GM18498 (cell line): ENCODE results near the gene ABHD6.
A peak's percentile ranks its signal among the peaks of the same experiment; 100 is the strongest.
"Not testable (repeated sequence)": the region's sequence is repeated elsewhere in the genome, so short reads cannot be mapped to it uniquely, and the experiment has no call there.

Experiments used
- ATAC-seq: cut with Tn5 transposase; IDR thresholded peaks from one replicate; pipeline ENCODE4 v1.9.1; 2021; ENCODE audit warnings: mild to moderate bottlenecking, moderate library complexity; ENCODE audit not compliant: unreplicated experiment

Gene ABHD6, protein sequence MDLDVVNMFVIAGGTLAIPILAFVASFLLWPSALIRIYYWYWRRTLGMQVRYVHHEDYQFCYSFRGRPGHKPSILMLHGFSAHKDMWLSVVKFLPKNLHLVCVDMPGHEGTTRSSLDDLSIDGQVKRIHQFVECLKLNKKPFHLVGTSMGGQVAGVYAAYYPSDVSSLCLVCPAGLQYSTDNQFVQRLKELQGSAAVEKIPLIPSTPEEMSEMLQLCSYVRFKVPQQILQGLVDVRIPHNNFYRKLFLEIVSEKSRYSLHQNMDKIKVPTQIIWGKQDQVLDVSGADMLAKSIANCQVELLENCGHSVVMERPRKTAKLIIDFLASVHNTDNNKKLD

DNA sequence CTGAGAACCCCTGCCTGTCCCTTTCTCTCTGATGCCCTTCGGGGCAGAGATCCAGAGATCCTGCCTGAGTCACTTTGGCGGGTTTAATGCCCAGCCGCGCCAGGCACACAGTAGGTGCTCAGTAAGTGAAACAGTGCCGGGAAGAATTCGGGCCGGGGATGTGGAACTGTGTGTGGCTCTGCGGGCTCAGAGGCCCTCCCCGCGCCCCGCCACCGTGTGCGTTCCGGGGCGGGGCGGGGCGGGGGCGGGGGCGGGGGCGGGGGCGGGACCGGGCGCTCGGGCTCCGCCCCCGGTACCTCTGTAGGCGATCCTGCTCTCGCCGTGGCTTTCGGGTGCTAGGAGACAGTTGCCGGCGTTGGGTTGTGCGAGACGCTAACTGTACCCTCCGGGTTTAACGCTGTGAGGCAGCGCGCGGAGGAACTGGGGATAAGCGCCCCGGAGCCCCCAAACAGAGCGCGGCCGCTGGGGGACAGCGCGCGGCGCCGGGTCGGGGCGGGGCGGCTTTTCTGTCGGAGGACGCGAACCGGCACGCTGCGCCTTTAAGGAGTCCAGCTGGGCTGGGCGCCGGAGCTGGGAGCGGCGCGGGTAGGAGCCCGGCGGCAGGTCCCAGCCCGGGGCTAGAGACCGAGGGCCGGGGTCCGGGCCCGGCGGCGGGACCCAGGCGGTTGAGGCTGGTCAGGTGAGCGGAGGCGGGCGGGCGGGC, at the start of gene ABHD6:
Gene ABHD6, plus strand, starts transcription at position 555 of the 703 bp plus-strand sequence. CDS start 18,795 bp downstream, outside the sequence.
- ATAC-seq, result peak; percentile 77

DNA sequence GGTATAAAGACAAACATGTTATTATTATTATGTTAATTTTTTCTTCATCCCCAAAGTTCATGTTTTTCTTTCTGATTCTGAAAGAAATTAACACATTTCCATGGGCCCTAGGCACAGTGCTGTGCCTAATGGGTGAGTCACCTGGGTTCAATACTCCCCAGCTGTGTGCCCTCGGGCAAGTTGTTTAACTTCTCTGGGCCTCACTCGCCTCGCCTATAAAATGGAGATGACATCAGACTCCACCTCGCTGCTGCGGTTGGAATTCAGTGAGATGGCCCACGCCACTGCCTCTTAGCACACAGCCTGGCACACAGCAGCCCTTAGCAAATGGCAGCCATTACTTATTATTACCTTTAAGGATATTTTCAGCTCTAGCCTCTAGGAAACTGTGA, 49.4 kb upstream of the ABHD6 start:
- no peak for ATAC-seq

DNA sequence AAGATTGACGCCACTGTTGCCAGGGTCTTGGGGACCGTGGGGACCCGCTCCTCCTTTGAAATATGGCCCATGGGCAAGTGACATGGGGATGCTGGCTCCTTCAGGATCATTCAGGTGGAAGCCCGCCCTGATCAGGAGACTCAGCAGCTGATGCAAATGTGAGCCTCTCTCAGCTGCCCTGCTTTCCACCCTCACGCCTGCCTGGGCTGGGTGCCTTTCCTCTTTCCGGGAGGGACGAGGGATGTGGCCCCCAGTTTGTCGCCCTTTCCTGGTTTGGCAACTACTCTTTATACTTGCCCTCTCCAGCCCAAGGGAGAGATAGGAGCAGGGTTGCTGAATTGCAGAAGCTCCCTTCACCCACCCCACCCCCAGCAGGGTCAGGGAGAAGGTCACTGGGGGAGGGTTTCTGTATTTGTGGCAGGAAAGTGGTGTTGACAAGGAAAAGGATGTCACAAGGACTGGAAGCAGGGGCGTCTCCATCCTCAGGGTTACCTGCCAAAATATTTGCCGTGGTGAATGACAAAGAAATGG, 48.6 kb upstream of the ABHD6 start:
- no peak for ATAC-seq

DNA sequence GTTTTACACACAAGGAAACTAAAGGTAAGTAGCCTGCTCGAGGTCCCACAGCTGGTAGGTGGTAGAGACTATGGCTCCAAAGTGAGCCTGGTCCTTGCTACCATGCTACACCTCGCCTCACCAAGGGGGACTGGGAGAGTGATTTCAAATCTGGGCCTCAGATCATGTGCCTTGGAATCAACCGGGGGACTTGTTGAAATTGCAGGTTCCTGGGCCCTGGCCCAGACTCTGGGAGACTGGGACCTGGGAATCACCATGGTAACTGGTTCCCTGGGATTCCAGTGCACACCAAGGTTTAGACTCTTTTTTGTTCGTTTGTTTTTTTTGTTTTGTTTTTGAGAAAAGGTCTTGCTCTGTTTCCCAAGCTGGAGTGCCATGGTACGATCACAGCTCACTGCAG, 47.9 kb upstream of the ABHD6 start:
- no peak for ATAC-seq

DNA sequence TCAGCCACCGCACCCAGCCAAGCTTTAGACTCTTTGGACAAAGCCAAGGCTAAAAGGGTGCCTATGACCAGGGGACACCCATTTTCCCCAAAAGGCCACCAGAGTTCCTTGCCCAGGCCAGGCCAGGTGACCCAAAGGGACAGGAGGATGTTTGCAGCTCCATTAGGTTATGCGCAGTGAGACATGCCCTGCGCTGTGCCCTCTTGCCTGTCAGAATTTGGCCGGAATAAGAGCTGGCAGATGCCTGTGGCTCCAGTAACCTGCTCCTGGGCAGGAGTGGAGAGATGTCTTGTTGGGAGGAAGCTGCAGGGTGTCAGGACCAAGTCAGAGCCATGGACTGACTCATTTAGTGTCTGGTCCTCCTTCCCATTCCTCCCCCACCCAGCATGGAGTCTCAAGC, 47.3 kb upstream of the ABHD6 start:
- no peak for ATAC-seq

DNA sequence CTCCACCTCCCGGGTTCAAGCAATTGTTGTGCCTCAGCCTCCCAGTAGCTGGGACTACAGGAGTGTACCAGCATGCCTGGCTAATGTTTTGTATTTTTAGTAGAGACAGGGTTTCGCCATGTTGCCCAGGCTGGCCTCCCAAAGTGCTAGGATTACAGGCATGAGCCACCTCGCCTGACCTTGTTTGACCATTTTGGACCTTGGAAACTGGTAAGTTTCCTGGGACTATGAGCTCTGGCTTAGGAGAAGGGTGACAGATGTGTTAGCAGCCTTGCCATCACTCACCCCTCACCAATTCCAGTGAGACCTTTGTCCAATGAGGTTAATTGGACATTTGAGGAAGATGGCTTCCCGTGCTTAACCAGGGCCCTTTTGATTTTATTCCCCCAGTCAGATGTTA, 46.7 kb upstream of the ABHD6 start:
- no peak for ATAC-seq

DNA sequence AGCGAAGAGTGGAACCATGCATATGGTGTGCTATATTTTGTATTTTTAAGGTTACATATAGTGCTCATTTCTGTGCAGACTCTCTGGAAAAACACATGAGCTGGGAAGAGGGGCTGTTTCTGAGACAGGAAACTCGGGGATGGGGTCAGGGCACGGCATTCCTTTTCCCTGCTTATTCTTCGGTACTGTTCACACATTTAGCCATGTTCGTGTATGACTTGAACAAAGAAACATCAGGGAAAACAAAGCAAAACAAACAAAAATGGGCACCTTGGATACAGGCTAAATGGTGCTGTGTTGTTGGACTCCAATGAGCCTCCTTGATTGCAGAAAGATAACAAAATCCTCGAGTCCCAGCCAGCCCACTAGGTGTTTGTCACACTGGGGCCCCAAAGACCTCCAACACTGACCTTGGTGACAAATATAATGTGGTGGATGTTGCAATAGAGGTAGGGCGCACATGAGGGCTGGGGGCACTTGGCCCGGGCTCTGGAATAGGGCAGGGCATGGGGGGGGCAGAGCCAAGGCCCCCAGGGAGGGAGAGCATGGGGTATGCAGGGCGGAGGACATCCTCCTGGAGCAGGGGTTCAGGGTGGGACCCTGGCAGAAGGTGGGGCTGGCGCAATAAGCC, 46.1 kb upstream of the ABHD6 start:
- ATAC-seq, result no peak

DNA sequence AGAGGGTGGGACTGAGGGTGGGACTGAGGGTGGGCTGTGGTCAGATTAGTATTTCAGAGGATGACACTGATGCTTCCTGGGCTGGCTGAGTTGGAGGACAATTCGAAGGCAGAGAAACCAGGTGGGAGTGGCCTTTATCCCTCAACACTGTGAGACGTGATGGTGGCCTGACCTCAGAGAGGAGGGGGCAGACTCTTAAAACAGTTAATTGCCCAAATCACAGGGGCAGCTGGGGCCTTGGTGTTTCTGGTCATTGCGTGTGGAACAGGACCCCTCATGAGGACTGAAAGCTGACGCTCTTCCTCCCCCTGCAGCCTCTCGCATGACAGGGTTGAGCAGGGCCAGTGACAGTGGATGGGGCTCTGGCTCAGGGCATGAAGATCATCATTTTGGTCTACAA, 45.5 kb upstream of the ABHD6 start:
- no peak for ATAC-seq

DNA sequence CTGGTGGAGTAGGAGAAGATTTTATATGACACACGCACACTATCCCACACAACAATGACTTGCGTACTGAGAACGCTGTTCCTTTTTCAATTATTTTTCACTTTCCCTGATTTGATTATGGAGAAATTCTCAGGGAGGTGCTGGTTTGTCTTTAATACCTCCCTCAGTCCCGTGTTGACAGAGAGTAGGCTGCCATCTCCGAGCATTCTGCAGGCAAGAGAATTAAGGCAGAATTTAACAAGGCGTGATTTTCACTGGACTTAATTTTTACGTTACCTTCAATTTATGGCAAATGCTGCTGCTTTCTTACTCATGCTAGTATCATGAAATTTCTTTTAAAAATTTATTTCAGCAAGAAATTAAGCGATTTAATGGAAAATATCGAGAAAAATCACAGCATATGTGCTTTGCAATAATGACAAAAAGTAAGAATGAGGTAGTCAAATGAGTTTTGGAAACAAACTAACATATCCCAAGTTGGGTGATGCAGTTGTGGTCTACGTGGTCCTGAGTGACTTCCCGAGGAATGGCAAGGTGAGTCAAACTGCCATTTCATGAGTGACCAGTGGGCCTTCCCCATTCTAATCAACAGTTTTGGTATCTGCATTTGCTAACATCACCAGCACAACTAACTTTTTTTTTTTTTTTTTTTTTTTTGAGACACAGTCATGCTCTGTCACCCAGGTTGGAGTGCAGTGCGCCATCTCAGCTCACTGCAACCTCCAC, 43.7 kb upstream of the ABHD6 start:
- ATAC-seq, result no peak

DNA sequence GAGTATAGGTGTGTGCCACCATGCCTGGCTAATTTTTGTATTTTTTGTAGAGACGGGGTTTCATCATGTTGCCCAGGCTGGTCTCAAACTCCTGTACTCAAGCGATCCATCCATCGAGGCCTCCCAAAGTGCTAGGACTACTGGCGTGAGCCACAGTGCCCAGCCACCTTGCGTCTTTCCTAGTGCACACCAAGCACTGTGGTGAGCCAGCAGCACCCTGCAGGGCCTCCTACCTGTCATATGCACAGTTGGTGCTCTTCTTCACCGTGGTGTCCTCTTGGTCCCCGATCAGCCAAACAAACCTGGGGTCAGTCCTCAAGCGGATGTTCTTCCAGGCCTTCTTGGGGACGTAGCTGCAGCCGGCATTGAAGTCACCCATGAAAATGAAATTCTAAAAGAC, 40.0 kb upstream of the ABHD6 start:
- ATAC-seq, result no peak

DNA sequence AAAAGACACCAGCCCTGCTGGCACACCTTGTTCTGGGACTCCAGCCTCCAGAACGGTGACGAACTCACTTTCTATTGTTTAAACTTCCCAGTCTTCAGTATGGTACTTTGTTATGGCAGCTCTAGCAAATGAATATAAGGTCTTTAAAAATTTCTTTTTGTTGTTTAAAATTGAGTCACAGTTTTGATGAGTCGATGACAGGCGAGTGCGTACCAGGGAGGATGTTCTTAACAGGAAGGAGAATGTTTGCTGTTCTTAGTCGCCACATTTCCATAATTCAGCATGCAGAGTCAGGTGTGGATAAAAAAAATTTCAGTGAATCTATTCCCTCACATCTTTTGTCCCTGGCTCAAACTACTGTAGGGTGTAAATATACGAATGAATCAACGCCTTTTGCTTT, 39.2 kb upstream of the ABHD6 start:
- no peak for ATAC-seq

DNA sequence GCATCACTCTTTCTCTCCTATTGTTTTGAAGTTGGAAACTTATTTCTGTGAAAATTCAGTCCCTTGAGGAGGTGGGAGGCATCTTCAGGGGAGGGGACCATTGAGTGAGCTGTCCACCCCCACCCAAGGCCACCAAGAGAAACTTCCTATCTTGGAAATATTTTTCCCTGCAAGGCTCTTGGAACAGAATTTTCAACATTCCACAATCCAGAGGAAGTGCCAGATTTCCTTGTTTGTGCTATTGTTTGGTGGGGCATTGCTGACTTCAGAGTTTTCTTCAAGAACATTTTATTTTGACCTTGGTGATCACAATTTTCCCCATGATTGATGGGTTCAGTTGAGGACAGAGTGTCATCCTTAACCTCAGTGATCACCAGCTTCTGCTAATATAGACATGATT, 38.8 kb upstream of the ABHD6 start:
- ATAC-seq, result no peak

DNA sequence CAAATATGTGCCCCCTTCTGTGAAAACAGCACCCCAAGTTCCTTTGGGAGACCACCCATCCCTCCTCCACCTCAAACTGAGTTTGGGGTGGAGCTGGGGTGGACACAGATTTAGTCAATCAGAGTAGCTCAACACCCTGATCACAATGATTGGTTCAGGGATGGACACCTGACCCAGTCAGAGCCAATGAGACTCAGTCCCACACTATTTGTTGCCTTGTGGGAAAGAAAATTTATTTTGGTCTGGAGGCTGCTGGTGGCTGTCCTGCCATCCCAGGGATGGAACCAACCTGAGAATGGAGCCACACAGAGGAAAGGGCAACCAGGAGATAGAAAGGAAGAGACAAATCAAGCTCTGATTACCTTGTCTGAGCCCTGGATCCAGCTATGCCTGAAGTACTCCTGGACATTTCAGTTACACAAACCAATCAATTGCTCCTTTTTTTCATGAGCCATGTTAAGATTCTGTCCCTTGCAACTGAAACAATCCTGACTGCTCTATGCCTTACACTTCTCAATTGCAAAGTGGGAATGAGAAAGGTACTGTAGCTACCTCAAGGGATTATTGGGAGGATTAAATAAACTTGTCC, 37.4 kb upstream of the ABHD6 start:
- no peak for ATAC-seq

DNA sequence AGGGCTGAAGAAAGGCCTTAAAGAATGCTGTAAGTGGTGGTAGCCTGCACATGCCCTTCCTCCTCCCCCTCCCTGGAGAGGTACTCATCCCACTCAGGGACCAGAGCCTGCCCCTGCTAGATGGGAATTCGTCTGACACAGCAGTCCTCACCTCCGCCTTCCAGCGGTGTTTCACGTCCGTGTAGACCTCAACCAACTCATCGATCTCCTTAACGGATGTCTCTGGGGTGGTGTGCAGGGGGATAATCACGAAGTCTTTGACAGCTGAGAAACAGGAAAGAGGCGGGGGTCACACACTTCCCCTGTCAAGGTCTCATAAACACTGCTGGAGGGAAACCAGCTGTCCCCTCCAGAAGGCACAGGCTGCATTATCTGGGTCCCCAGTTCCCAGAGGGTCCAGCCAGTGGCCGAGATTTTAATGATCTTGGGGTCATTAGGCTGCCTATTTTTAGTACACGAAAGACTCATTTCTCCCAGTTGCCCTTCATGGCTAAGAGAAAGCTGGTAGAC, 36.7 kb upstream of the ABHD6 start:
- no peak for ATAC-seq

DNA sequence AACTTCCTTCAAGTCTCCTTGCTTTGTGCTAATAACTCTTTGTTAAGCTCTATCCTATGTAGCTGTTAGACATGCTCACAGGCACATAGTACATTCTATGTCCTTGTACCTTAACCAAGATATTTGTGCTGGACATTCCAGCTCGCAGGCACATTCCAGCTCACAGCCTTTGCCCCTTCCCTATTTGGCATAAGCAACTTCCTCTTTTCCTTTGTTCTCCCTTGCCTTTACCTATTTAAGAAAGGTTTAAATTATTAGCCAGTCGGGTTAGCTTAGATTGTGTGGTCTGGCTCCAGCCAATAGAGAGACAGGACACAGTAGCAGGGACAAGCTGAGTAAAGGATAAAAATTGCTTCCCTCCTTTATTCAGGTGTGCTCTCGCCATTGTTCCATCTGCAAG, 36.1 kb upstream of the ABHD6 start:
- ATAC-seq, result not testable (repeated sequence)

DNA sequence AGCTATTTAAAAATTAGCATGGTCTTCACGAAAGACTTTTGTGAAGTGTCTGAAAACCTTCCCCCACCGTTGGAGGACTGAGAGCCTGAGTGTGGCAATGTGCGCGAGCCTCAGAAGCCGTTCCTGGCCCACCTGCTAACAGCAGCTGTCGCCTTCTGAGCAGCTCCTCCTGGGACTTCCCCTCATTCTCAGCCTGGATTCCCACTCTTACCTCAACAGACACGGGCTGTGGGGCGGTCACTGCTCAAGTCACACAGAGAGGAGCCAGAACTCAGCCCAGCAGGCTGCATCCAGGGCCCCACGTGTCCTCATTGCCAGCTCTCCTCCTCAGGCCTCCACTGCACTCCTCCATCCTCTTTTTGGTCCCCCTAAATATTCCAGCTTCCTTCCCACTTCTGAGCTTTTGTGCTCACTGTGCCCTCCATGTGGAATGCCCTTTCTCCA, 34.7 kb upstream of the ABHD6 start:
- ATAC-seq, result peak; percentile 73

DNA sequence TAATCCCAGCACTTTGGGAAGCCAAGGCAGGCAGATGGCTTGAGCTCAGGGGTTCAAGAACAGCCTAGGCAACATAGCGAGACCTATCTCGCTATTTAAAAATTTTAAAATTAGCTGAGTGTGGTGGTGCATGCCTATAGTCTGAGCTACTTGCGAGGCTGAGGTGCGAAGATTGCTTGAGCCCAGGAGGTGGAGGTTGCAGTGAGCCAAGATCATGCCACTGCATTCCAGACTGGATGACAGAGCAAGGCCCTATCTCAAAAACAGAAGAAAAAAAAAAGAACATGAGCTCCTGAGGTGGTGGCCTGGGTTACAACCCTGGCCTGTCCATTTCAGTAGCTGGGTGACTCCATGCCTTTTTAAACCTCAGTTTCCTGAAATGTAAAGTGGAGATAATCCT, 34.1 kb upstream of the ABHD6 start:
- ATAC-seq, result no peak

DNA sequence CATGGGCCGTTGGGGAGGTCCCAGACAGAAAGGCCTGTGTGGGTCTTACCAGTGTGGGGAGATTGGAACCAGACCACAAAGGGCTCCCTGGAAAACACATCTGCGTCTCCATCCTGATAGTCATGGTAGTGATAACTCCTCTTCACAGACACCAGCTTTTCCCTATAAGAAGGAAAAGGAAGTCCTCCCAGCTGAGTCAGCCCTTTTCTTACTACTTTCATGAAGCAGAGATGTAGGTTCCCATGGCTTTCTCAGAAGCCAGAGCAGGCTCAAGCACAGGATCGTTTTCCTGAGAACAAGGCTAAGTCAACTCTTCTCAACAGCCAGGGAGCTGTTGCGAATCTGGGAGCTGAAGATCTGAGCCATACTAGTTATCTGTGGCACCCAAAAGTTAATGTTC, 32.9 kb upstream of the ABHD6 start:
- ATAC-seq, result no peak

DNA sequence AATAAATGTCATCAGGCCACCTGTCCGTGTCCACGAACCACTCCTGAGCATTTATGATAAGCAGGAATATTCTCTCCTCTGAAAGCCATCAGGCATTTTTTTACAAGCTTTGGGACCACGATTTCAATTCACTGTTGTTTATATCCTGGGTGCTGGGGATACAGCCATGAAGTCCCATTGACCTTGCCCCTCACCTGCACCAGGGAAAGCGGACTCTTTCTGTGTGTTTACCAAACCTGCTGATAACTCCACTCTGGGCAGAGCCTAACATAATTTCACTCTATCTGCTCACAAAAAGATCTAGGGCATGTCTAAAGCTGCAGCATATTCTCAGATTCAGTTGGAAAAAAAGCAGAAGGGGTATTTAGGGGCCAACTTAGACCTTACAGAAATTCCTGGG, 31.6 kb upstream of the ABHD6 start:
- ATAC-seq, result no peak

DNA sequence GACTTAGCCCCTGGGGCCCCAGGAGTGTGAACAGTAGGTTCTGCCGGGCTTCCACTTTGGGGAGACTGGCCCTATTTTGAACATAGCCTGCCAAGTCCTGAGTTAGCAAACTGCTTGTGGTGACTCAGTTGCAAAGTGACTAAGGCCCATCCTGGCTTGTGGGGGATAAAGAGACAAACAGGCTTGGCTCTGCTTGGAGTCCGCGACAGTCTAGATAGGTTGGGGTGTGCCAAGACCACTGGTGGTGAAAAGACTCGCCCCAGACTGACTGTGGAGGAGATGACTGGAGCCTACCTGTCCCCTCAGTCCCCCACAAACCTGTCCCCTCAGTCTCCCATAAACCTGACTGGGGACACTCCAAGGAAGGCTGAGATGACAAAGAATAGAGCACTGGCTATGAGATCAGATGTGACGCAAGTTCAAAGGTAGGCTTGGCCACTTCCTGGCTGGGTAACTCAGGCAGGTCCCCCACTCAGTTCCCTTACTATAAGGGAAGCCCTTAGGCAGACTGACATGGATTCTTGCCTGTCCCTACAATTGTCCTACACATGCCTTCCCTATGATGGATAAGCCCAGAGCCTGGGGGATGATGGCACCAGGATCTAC, 31.1 kb upstream of the ABHD6 start:
- ATAC-seq, result no peak
